Measurements from ENCODE around the gene BICRA.

GRCh38 chr19:47610902-47611301, 2.0 kb downstream of the BICRA start:
- TF ChIP-seq POLR2A (IDR thresholded peaks at IDR 0.05; ENCODE audit: low read depth, low read length) (no peak), POLR2AphosphoS5 (IDR thresholded peaks at IDR 0.05; ENCODE audit: low read depth, low read length) (no peak), SPI1 (IDR thresholded peaks at IDR 0.05; ENCODE audit: low read depth, low read length) (no peak), PAX5 (IDR thresholded peaks at IDR 0.05; ENCODE audit: insufficient read depth, low read length, severe bottlenecking) (no peak)
